A673 (cell line): ENCODE data around the gene THUMPD3. TPM values are rescaled to one million over a fixed set of nuclear protein-coding genes. Genes with fewer than 3 reads are reported as not detected.

Source experiments
- BruUV-seq: library from RNA; stranded (reverse); fragments of 400-500 nt; replicated peaks from 2 replicates; lab custom pipeline; 2021; lab: Mats Ljungman, UMichigan
- CTCF ChIA-PET: fragments of 300-600 bp; sonication (Branson Sonifier 250); formaldehyde crosslinking; loops from one replicate; lab custom pipeline; 2022; ENCODE audit warnings: antibody characterized with exemption; lab: Charles Lee
- POLR2A ChIA-PET: fragments of 300-600 bp; sonication (Branson Sonifier 250); formaldehyde crosslinking; loops from one replicate; lab custom pipeline; 2022; ENCODE audit warnings: antibody characterized with exemption; ENCODE audit not compliant: low non-redundant PET; lab: Charles Lee
- DNase-seq: peaks from one replicate; pipeline ENCODE4 v3.0.0-alpha.2; 2015; ENCODE audit warnings: low spot score
- H3K27ac ChIP-seq: fragments of 200-600 bp; sonication (generic); 2 replicates; pipeline ENCODE4 v1.5.1; 2016; ENCODE audit warnings: mixed run types, low read depth, mild to moderate bottlenecking, mixed read lengths, antibody characterized with exemption, low read length; ENCODE audit not compliant: poor library complexity, severe bottlenecking
- H3K27me3 ChIP-seq: fragments of 200-600 bp; sonication (generic); replicated peaks from 2 replicates; pipeline ENCODE4 v1.6.1; 2017; ENCODE audit warnings: mixed run types, low read depth, mild to moderate bottlenecking, mixed read lengths, antibody characterized with exemption, low read length; ENCODE audit not compliant: insufficient read depth, poor library complexity
- H3K36me3 ChIP-seq: fragments of 200-600 bp; sonication (generic); 2 replicates; pipeline ENCODE4 v1.6.1; 2016; ENCODE audit warnings: mixed run types, mild to moderate bottlenecking, mixed read lengths, antibody characterized with exemption, low read length; ENCODE audit not compliant: insufficient read depth, poor library complexity, severe bottlenecking
- H3K4me1 ChIP-seq: fragments of 200-600 bp; sonication (generic); 2 replicates; pipeline ENCODE4 v1.6.1; 2017; ENCODE audit warnings: mixed run types, mild to moderate bottlenecking, mixed read lengths, antibody characterized with exemption, low read length; ENCODE audit not compliant: insufficient read depth, poor library complexity, severe bottlenecking
- H3K4me3 ChIP-seq: fragments of 200-600 bp; sonication (generic); 2 replicates; pipeline ENCODE4 v1.5.1; 2016; ENCODE audit warnings: low read depth, mixed run types, mild to moderate bottlenecking, mixed read lengths, low read length; ENCODE audit not compliant: poor library complexity, severe bottlenecking
- H3K9me3 ChIP-seq: fragments of 200-600 bp; sonication (generic); 2 replicates; pipeline ENCODE4 v1.6.1; 2016; ENCODE audit warnings: mixed run types, low read depth, mild to moderate bottlenecking, mixed read lengths, antibody characterized with exemption, low read length; ENCODE audit not compliant: poor library complexity, severe bottlenecking
- CTCF ChIP-seq: fragments of 300-800, 200-600 bp; sonication (generic); conservative IDR thresholded peaks from 2 replicates; pipeline ENCODE4 v1.5.1; 2017; ENCODE audit warnings: low read depth, mild to moderate bottlenecking, antibody characterized with exemption, low read length, moderate library complexity, mixed read lengths
- EZH2 ChIP-seq: fragments of 200-600 bp; sonication (generic); IDR thresholded peaks from 2 replicates; pipeline ENCODE4 v1.6.1; 2017; ENCODE audit warnings: borderline replicate concordance, low read depth, mild to moderate bottlenecking, mixed read lengths, antibody characterized with exemption, low read length; ENCODE audit not compliant: poor library complexity, severe bottlenecking
- intact Hi-C: fragments of 100-400 bp; cut with micrococcal nuclease; formaldehyde crosslinking; loops from one replicate; pipeline ENCODE4 v1.10.0; 2022; ENCODE audit not compliant: unreplicated experiment
- total RNA-seq: library from RNA; stranded (reverse); gene quantifications from 2 replicates; pipeline ENCODE4 v1.2.3, GENCODE V29; 2021

THUMPD3 gene
- total RNA-seq, 1 experiment from 2014 or later: 84.6 TPM

DNA sequence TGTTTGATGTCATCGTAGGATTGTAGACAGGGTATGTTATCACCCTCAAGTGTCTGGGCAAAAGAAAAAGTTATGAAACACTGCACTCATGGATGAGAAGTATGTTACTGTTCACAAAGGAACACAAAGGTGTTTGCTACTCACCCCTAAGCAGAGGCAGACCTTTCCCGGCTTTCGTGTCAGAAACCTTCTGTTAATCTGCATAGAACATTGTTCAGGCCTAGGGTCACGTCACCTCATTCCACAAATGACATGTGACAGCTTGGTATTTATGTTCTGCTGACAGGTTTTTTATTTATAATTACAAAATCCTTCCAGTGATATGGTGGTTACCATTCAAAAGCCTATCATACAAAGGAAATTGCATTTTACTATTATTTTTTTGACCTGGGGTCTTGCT, 16.5 kb downstream of the THUMPD3 start:
- Histone ChIP-seq H3K4me1 (peaks cover 4% of the 10 kb centered on the region), H3K27me3 (no peaks in the 10 kb centered on the region), H3K36me3 (peaks cover 80% of the 10 kb centered on the region), H3K9me3 (no peaks in the 10 kb centered on the region), H3K4me3 (no peak overlapping the region), H3K27ac (no peak overlapping the region)
- POLR2A ChIA-PET: no interaction called here
- no peak for DNase-seq
- BruUV-seq: no TSS peak
- CTCF ChIA-PET: no interaction called here
- intact Hi-C loops: no loop called here
- TF ChIP-seq CTCF (no peak), EZH2 (no peak)

GRCh38 chr3:9380014-9380413, 17.2 kb downstream of the THUMPD3 start:
- no peak for DNase-seq
- Histone ChIP-seq H3K27me3 (no peaks in the 10 kb centered on the region), H3K4me1 (peaks cover 4% of the 10 kb centered on the region), H3K9me3 (no peaks in the 10 kb centered on the region), H3K36me3 (peaks cover 80% of the 10 kb centered on the region), H3K27ac (no peak overlapping the region), H3K4me3 (no peak overlapping the region)
- TF ChIP-seq EZH2: no peak
- no TSS peak for BruUV-seq
- CTCF ChIA-PET: no interaction called here
- intact Hi-C loops: no loop called here
- POLR2A ChIA-PET: no interaction called here

DNA sequence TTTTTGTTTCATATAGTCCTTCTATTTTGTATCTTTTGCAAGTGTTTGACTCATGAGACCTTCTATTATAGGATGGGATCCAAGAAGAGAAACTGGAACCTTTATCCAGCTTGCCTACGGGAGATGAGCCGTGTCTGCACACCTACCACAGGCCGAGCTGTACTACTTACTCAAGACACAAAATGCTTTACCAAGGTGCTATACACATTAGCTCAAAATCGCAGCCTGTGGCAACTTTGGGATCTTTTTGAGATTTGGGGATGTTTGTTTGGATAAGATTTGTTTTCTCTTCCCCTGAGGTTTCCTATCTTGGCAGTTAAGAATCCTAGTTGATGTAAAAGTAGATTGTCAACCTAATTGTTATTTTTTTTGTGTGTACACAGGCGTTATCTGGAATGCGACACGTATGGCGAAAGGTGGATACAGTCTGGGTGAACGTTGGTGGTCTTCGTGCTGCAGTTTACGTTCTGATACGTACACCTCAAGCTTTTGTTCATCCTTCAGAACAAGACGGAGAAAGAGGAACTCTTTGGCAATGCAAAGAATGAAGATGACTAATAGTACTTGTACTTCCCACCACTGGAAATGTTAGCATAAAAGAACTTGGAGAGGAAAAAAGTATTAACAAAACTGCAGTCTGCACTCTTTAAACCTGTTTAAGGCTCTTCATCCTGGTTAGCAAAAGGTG, 21.4 kb downstream of the THUMPD3 start:
- ChIA-PET POLR2A (no interaction called here), CTCF (no interaction called here)
- DNase-seq: no peak
- no peak overlapping the region for H3K27ac ChIP-seq
- H3K36me3 ChIP-seq: peaks cover 87% of the 10 kb centered on the region
- intact Hi-C loops: no loop called here
- H3K4me3 ChIP-seq: no peak overlapping the region
- H3K27me3 ChIP-seq: no peaks in the 10 kb centered on the region
- TF ChIP-seq CTCF (no peak), EZH2 (no peak)
- H3K9me3 ChIP-seq: no peaks in the 10 kb centered on the region
- TSS peak; percentile 38 for BruUV-seq
- H3K4me1 ChIP-seq: no peaks in the 10 kb centered on the region
